Adipocyte (in vitro differentiated cells): ENCODE data around the gene OR51B6.
A peak's percentile ranks its signal among the peaks of the same experiment; 100 is the strongest.
"Not testable (repeated sequence)": the region's sequence is repeated elsewhere in the genome, so short reads cannot be mapped to it uniquely, and the experiment has no call there.

Experiments
- DNase-seq: peaks from one replicate; pipeline ENCODE4 v3.0.0-alpha.2; 2015; ENCODE audit warnings: low read depth
- H3K27me3 ChIP-seq: replicated peaks from 2 replicates; pipeline ENCODE4 v1.7.0; 2013; ENCODE audit warnings: mild to moderate bottlenecking, low read length, moderate library complexity; ENCODE audit not compliant: control insufficient read depth, insufficient read depth
- H3K36me3 ChIP-seq: 2 replicates; pipeline ENCODE4 v1.7.0; 2013; ENCODE audit warnings: low read length, mild to moderate bottlenecking, moderate library complexity; ENCODE audit not compliant: control insufficient read depth, insufficient read depth, severe bottlenecking
- H3K4me1 ChIP-seq: 2 replicates; pipeline ENCODE4 v1.7.0; 2013; ENCODE audit warnings: mild to moderate bottlenecking, low read length, moderate library complexity; ENCODE audit not compliant: control insufficient read depth, insufficient read depth
- H3K4me3 ChIP-seq: 2 replicates; pipeline ENCODE4 v1.7.0; 2013; ENCODE audit warnings: mild to moderate bottlenecking, low read length, moderate library complexity
- H3K9ac ChIP-seq: 2 replicates; pipeline ENCODE4 v1.7.0; 2013; ENCODE audit warnings: mild to moderate bottlenecking, low read length, moderate library complexity
- H3K9me3 ChIP-seq: 2 replicates; pipeline ENCODE4 v1.7.0; 2013; ENCODE audit warnings: mild to moderate bottlenecking, low read length, moderate library complexity; ENCODE audit not compliant: control insufficient read depth

Gene OR51B6

GRCh38 chr11:5337253-5337652 lies 14.1 kb upstream of the OR51B6 start:
- H3K36me3 ChIP-seq, H3K9me3 ChIP-seq, H3K4me1 ChIP-seq, H3K9ac ChIP-seq, H3K4me3 ChIP-seq, DNase-seq, H3K27me3 ChIP-seq: not testable (repeated sequence)

- no peak for DNase-seq
- Histone ChIP-seq H3K9me3 (no peaks in the 10 kb centered on the region), H3K27me3 (no peaks in the 10 kb centered on the region)
Measured at GRCh38 chr11:5339771-5340322, 11.5 kb upstream of the OR51B6 start.

GRCh38 chr11:5343474-5344335 lies 7.6 kb upstream of the OR51B6 start, which contains the start of gene OR51B5:
Gene OR51B5, minus strand, starts transcription at chr11:5343524. Its CDS starts 0 bp downstream, at chr11:5343524.
- H3K4me1 ChIP-seq: no peaks in the 10 kb centered on the region
- no peak within 1 kb of the TSS for H3K4me3 ChIP-seq
- H3K9ac ChIP-seq: no peak within 1 kb of the TSS
- no peaks in the 10 kb centered on the region for H3K9me3 ChIP-seq
- no peaks in the 10 kb centered on the region for H3K27me3 ChIP-seq
- no peak for DNase-seq
- H3K36me3 ChIP-seq: no peaks in the 10 kb centered on the region

More at GRCh38 chr11:5339771-5340322, 11.5 kb upstream of the OR51B6 start:
- no peak overlapping the region for H3K9ac ChIP-seq
- no peaks in the 10 kb centered on the region for H3K36me3 ChIP-seq
- H3K4me1 ChIP-seq: no peaks in the 10 kb centered on the region
- H3K4me3 ChIP-seq: no peak overlapping the region

GRCh38 chr11:5345831-5346230 lies 5.5 kb upstream of the OR51B6 start:
- Histone ChIP-seq H3K4me3 (no peak overlapping the region), H3K9me3 (no peaks in the 10 kb centered on the region), H3K36me3 (no peaks in the 10 kb centered on the region), H3K4me1 (no peaks in the 10 kb centered on the region), H3K27me3 (no peaks in the 10 kb centered on the region), H3K9ac (no peak overlapping the region)
- DNase-seq: no peak

GRCh38 chr11:5348551-5349194 lies 2.6 kb upstream of the OR51B6 start:
- Histone ChIP-seq H3K4me3 (no peak overlapping the region), H3K9ac (no peak overlapping the region), H3K4me1 (no peaks in the 10 kb centered on the region), H3K36me3 (no peaks in the 10 kb centered on the region), H3K9me3 (no peaks in the 10 kb centered on the region), H3K27me3 (no peaks in the 10 kb centered on the region)
- DNase-seq: no peak

- no peaks in the 10 kb centered on the region for H3K36me3 ChIP-seq
- no peaks in the 10 kb centered on the region for H3K9me3 ChIP-seq
- no peak overlapping the region for H3K9ac ChIP-seq
- no peaks in the 10 kb centered on the region for H3K27me3 ChIP-seq
- H3K4me1 ChIP-seq: no peaks in the 10 kb centered on the region
- no peak for DNase-seq
- no peak overlapping the region for H3K4me3 ChIP-seq
Measured at GRCh38 chr11:5349550-5349949, 1.8 kb upstream of the OR51B6 start.

- not testable (repeated sequence) for H3K27me3 ChIP-seq, H3K4me3 ChIP-seq, DNase-seq, H3K36me3 ChIP-seq, H3K9ac ChIP-seq, H3K4me1 ChIP-seq, H3K9me3 ChIP-seq
Measured at GRCh38 chr11:5356031-5356430, 4.7 kb downstream of the OR51B6 start.

GRCh38 chr11:5362017-5362625 lies 10.8 kb downstream of the OR51B6 start:
- no peaks in the 10 kb centered on the region for H3K9me3 ChIP-seq
- no peaks in the 10 kb centered on the region for H3K36me3 ChIP-seq
- no peak overlapping the region for H3K9ac ChIP-seq
- DNase-seq: no peak
- no peaks in the 10 kb centered on the region for H3K27me3 ChIP-seq
- H3K4me1 ChIP-seq: peaks cover 6% of the 10 kb centered on the region
- H3K4me3 ChIP-seq: no peak overlapping the region

- Histone ChIP-seq H3K9ac (no peak overlapping the region), H3K27me3 (no peaks in the 10 kb centered on the region), H3K4me3 (no peak overlapping the region), H3K36me3 (no peaks in the 10 kb centered on the region), H3K4me1 (peaks cover 12% of the 10 kb centered on the region), H3K9me3 (no peaks in the 10 kb centered on the region)
- DNase-seq: no peak
Measured at GRCh38 chr11:5363679-5364078, 12.4 kb downstream of the OR51B6 start.

GRCh38 chr11:5364214-5364613 lies 12.9 kb downstream of the OR51B6 start:
- no peak overlapping the region for H3K4me3 ChIP-seq
- no peaks in the 10 kb centered on the region for H3K9me3 ChIP-seq
- DNase-seq: peak; percentile 61
- no peaks in the 10 kb centered on the region for H3K27me3 ChIP-seq
- H3K9ac ChIP-seq: no peak overlapping the region
- H3K4me1 ChIP-seq: peaks cover 12% of the 10 kb centered on the region
- no peaks in the 10 kb centered on the region for H3K36me3 ChIP-seq

- H3K4me1 ChIP-seq: peaks cover 12% of the 10 kb centered on the region
- H3K9ac ChIP-seq: not testable (repeated sequence)
Measured at GRCh38 chr11:5366365-5366764, 15.1 kb downstream of the OR51B6 start.

More at GRCh38 chr11:5366365-5366764, 15.1 kb downstream of the OR51B6 start:
- H3K9me3 ChIP-seq, H3K4me3 ChIP-seq, H3K36me3 ChIP-seq, DNase-seq, H3K27me3 ChIP-seq: not testable (repeated sequence)
